ENCODE data around the gene CARS1.

- TF ChIP-seq CTCF (IDR thresholded peaks at IDR 0.05) = no peak
- no peak for TF ChIP-seq POLR2AphosphoS5 (IDR thresholded peaks at IDR 0.05; ENCODE audit: low read depth, low read length)
- no peak for TF ChIP-seq REST (IDR thresholded peaks at IDR 0.05; ENCODE audit: insufficient read depth in 1 of 2, low read depth in 2 of 2, low read length in 1 of 2)
- no peak for TF ChIP-seq TCF7L2 (IDR thresholded peaks at IDR 0.05; ENCODE audit: low read depth, low read length)
Observed at GRCh38 chr11:2995031-2995561, 62.1 kb downstream of the CARS1 start.
